SK-N-SH (cell line): ENCODE measurements around the gene DHDH. TPM values are rescaled to one million over a fixed set of nuclear protein-coding genes. Genes with fewer than 3 reads are reported as not detected.

Experiments
- CTCF ChIA-PET: fragments of 300-600, 350-600 bp; formaldehyde crosslinking; extraction: SDS; loops from one replicate; lab custom pipeline; 2021; lab: Yijun Ruan, JAX
- POLR2A ChIA-PET: fragments of 350-600 bp; sonication (Branson Sonifier 250); formaldehyde crosslinking; extraction: SDS; loops from one replicate; lab custom pipeline; 2020; ENCODE audit warnings: antibody characterized with exemption, inconsistent platforms; lab: Yijun Ruan, JAX
- DNase-seq: peaks from one replicate; pipeline ENCODE4 v3.0.0; 2012
- H2AFZ ChIP-seq: fragments of 200-600 bp; sonication (generic); 2 replicates; pipeline ENCODE4 v1.8.1; 2016; ENCODE audit warnings: antibody characterized with exemption, mild to moderate bottlenecking, low read depth
- H3F3A ChIP-seq: fragments of 200-600 bp; sonication (generic); replicated peaks from 2 replicates; pipeline ENCODE3; 2016; ENCODE audit warnings: antibody characterized with exemption, mild to moderate bottlenecking; ENCODE audit not compliant: insufficient read depth
- H3K27ac ChIP-seq, 2 experiments: fragments of 200-500 bp in 1 of 2; fragments of 200-600 bp in 1 of 2; sonication (Bioruptor generic) in 1 of 2; sonication (generic), shearing (Covaris generic) in 1 of 2; 2 replicates each; pipeline versions ENCODE4 v1.5.1 to v1.6.1; 2014 to 2016; ENCODE audit warnings: low read depth in 2 of 2, inconsistent platforms in 1 of 2, low read length in 1 of 2, mild to moderate bottlenecking in 1 of 2, mixed read lengths in 1 of 2
- H3K27me3 ChIP-seq: fragments of 200-600 bp; sonication (generic), shearing (Covaris generic); 2 replicates; pipeline ENCODE4 v1.6.1; 2016; ENCODE audit warnings: mixed run types; ENCODE audit not compliant: insufficient read depth
- H3K36me3 ChIP-seq, 2 experiments: fragments of 200-500 bp in 1 of 2; fragments of 200-600 bp in 1 of 2; sonication (Bioruptor generic) in 1 of 2; sonication (generic) in 1 of 2; replicated peaks in 1 of 2; 2 replicates each; pipeline versions ENCODE3 to v1.5.1; 2014 to 2016; ENCODE audit warnings: low read length in 1 of 2, mild to moderate bottlenecking in 1 of 2; ENCODE audit not compliant: insufficient read depth in 2 of 2, control insufficient read depth in 1 of 2
- H3K4me1 ChIP-seq, 2 experiments: fragments of 200-500 bp in 1 of 2; fragments of 200-600 bp in 1 of 2; sonication (Bioruptor generic) in 1 of 2; sonication (generic), shearing (Covaris generic) in 1 of 2; 2 replicates each; pipeline versions ENCODE4 v1.5.1 to v1.6.1; 2014 to 2016; ENCODE audit warnings: low read depth in 1 of 2, low read length in 1 of 2, mixed run types in 1 of 2; ENCODE audit not compliant: insufficient read depth in 2 of 2, control insufficient read depth in 1 of 2
- H3K4me2 ChIP-seq: fragments of 200-600 bp; sonication (generic), shearing (Covaris generic); 2 replicates; pipeline ENCODE4 v1.6.1; 2017; ENCODE audit warnings: mixed run types
- H3K4me3 ChIP-seq, 2 experiments: fragments of 200-500 bp in 1 of 2; fragments of 200-600 bp in 1 of 2; sonication (Bioruptor generic) in 1 of 2; sonication (generic), shearing (Covaris generic) in 1 of 2; 2 replicates each; pipeline versions ENCODE4 v1.5.1 to v1.8.1; 2014 to 2016; ENCODE audit warnings: low read depth in 2 of 2, inconsistent platforms in 1 of 2, low read length in 1 of 2, mild to moderate bottlenecking in 1 of 2, mixed read lengths in 1 of 2, moderate library complexity in 1 of 2
- H3K79me2 ChIP-seq: fragments of 200-600 bp; sonication (generic); 2 replicates; pipeline ENCODE4 v1.8.1; 2017; ENCODE audit warnings: mild to moderate bottlenecking; ENCODE audit not compliant: insufficient read depth
- H3K9ac ChIP-seq: fragments of 200-600 bp; sonication (generic); 2 replicates; pipeline ENCODE4 v1.6.1; 2017; ENCODE audit warnings: mixed run types
- H3K9me2 ChIP-seq: fragments of 200-600 bp; sonication (generic); 2 replicates; pipeline ENCODE4 v1.6.1; 2017; ENCODE audit warnings: mixed run types
- H3K9me3 ChIP-seq: fragments of 200-600 bp; sonication (generic); 2 replicates; pipeline ENCODE4 v1.6.1; 2017; ENCODE audit warnings: mixed run types, mild to moderate bottlenecking, moderate library complexity
- H4K20me1 ChIP-seq: fragments of 200-600 bp; sonication (generic); 2 replicates; pipeline ENCODE4 v1.6.1; 2017; ENCODE audit warnings: mild to moderate bottlenecking, mixed run types; ENCODE audit not compliant: insufficient read depth
- ELF1 ChIP-seq: IDR thresholded peaks from 2 replicates; pipeline ENCODE4 v1.4.0; 2012
- FOXM1 ChIP-seq: IDR thresholded peaks from 2 replicates; pipeline ENCODE4 v1.4.0; 2012; ENCODE audit warnings: low read depth, mild to moderate bottlenecking
- GABPA ChIP-seq: IDR thresholded peaks from 2 replicates; pipeline ENCODE4 v1.4.0; 2012; ENCODE audit warnings: low read depth, mild to moderate bottlenecking
- GATA2 ChIP-seq: sonication (generic); formaldehyde crosslinking; IDR thresholded peaks from 2 replicates; pipeline ENCODE4 v1.5.0; 2020; ENCODE audit warnings: mild to moderate bottlenecking, missing genetic modification reagents
- JUND ChIP-seq: IDR thresholded peaks from 2 replicates; pipeline ENCODE4 v1.4.0; 2012
- MEF2A ChIP-seq: IDR thresholded peaks from 2 replicates; pipeline ENCODE4 v1.4.0; 2012; ENCODE audit warnings: low read depth, borderline replicate concordance
- MXI1 ChIP-seq: IDR thresholded peaks from 2 replicates; pipeline ENCODE4 v1.6.1; 2012; ENCODE audit warnings: mild to moderate bottlenecking, low read depth, low read length, improper control_type of control experiment
- NRF1 ChIP-seq: IDR thresholded peaks from 2 replicates; pipeline ENCODE4 v1.6.1; 2012; ENCODE audit warnings: low read depth, mild to moderate bottlenecking, low read length
- RFX5 ChIP-seq: IDR thresholded peaks from 2 replicates; pipeline ENCODE4 v1.6.1; 2012; ENCODE audit warnings: mild to moderate bottlenecking, improper control_type of control experiment, low read length
- SMC3 ChIP-seq: IDR thresholded peaks from 2 replicates; pipeline ENCODE4 v1.6.1; 2012; ENCODE audit warnings: low read depth, low read length, improper control_type of control experiment
- TAF1 ChIP-seq: IDR thresholded peaks from 2 replicates; pipeline ENCODE4 v1.6.1; 2012; ENCODE audit warnings: low read depth, mild to moderate bottlenecking, low read length, moderate library complexity, borderline replicate concordance
- TEAD4 ChIP-seq: IDR thresholded peaks from 2 replicates; pipeline ENCODE4 v1.4.0; 2012; ENCODE audit warnings: mild to moderate bottlenecking, borderline replicate concordance; ENCODE audit not compliant: insufficient read depth
- WGBS: methylation state at CpG from one replicate; pipeline ENCODE4 v1.1.6; 2017; ENCODE audit warnings: low lambda C conversion rate; 5-methylcytosine and 5-hydroxymethylcytosine counted together
- polyA plus RNA-seq, 3 experiments: library from polyadenylated mRNA; depleted of rRNA; stranded (reverse); fragments of >200 nt; gene quantifications; 2 replicates each; pipeline ENCODE4 v1.2.3, GENCODE V29; 2012
- TF ChIP-seq, protein P1 (sequence below): IDR thresholded peaks from 2 replicates; pipeline ENCODE4 v1.4.0; 2012; ENCODE audit warnings: low read depth, borderline replicate concordance
- TF ChIP-seq, protein P2 (sequence below): IDR thresholded peaks from 2 replicates; pipeline ENCODE4; 2012
- TF ChIP-seq, protein P3 (sequence below): fragments of 150-350 bp; IDR thresholded peaks from 2 replicates; pipeline ENCODE4 v1.6.1; 2016; ENCODE audit warnings: mild to moderate bottlenecking, low read depth, low read length
- TF ChIP-seq, protein P4 (sequence below): IDR thresholded peaks from 2 replicates; pipeline ENCODE4 v1.6.1; 2012; ENCODE audit warnings: mild to moderate bottlenecking, low read depth, low read length, moderate library complexity
- TF ChIP-seq, protein P5 (sequence below): fragments of 200-600 bp; sonication (generic); IDR thresholded peaks from 2 replicates; pipeline ENCODE4 v1.6.1; 2017; ENCODE audit warnings: antibody characterized with exemption, mild to moderate bottlenecking, moderate library complexity

Gene DHDH
- polyA plus RNA-seq, 1 of the 3 experiments (the other 2 are of a cell fraction): 0.72 TPM

DNA sequence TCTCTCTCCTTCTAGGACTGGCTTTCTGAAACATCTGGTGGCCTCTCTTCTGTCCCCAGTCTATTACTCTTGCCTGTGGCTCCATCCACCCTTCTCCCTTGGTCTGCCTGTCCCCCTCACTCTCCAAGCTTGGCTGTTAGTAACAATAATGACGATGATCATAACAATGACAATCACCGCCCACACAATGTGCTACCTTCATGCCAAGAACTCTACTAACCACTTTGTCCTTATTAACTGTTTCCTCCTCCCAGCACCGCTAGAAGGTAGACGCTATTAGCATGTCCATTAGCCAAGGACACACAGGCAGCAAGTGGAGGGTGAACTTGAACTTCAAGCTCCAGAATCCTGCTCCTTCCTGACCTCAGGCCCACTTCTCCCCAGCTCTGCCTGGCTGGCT lies 56.9 kb downstream of the DHDH start:
- peaks cover 3 to 27% of the 10 kb centered on the region in 2 experiments for H3K36me3 ChIP-seq
- peaks cover 0 to 17% of the 10 kb centered on the region in 2 experiments; a peak in 1 of 4 replicates for H3K4me1 ChIP-seq
- H3K4me3 ChIP-seq: no peak overlapping the region
- WGBS: 93% methylated on average over 4 of the region's 4 CpGs
- no peak for DNase-seq
- H3K27me3 ChIP-seq: no peaks in the 10 kb centered on the region
- CTCF ChIA-PET: interaction anchor here (1.8 to 6.2 kb wide), 2 partner anchors 9 to 19 kb away, joined by 5 to 54 read pairs; no protein-coding TSS in a partner anchor
- no peaks in the 10 kb centered on the region for H3K9me3 ChIP-seq
- POLR2A ChIA-PET: no interaction called here
- H3K4me2 ChIP-seq: no peak overlapping the region
- H2AFZ ChIP-seq: no peak overlapping the region
- TF ChIP-seq SMC3 (no peak), NRF1 (no peak), JUND (no peak), GATA2 (CRISPR knock-in tag) (no peak), MXI1 (no peak), GABPA (no peak), TEAD4 (no peak), FOXM1 (no peak), TAF1 (no peak)
- TF ChIP-seq, protein P1, sequence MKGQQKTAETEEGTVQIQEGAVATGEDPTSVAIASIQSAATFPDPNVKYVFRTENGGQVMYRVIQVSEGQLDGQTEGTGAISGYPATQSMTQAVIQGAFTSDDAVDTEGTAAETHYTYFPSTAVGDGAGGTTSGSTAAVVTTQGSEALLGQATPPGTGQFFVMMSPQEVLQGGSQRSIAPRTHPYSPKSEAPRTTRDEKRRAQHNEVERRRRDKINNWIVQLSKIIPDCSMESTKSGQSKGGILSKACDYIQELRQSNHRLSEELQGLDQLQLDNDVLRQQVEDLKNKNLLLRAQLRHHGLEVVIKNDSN: no peak
- TF ChIP-seq, protein P2, sequence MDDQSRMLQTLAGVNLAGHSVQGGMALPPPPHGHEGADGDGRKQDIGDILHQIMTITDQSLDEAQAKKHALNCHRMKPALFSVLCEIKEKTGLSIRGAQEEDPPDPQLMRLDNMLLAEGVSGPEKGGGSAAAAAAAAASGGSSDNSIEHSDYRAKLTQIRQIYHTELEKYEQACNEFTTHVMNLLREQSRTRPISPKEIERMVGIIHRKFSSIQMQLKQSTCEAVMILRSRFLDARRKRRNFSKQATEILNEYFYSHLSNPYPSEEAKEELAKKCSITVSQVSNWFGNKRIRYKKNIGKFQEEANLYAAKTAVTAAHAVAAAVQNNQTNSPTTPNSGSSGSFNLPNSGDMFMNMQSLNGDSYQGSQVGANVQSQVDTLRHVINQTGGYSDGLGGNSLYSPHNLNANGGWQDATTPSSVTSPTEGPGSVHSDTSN: no peak
- TF ChIP-seq, protein P3, sequence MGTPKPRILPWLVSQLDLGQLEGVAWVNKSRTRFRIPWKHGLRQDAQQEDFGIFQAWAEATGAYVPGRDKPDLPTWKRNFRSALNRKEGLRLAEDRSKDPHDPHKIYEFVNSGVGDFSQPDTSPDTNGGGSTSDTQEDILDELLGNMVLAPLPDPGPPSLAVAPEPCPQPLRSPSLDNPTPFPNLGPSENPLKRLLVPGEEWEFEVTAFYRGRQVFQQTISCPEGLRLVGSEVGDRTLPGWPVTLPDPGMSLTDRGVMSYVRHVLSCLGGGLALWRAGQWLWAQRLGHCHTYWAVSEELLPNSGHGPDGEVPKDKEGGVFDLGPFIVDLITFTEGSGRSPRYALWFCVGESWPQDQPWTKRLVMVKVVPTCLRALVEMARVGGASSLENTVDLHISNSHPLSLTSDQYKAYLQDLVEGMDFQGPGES: no peak
- H3K27ac ChIP-seq: no peak overlapping the region
- H3F3A ChIP-seq: peaks cover 8% of the 10 kb centered on the region
- H3K79me2 ChIP-seq: peaks cover 57% of the 10 kb centered on the region
- no peaks in the 10 kb centered on the region for H3K9me2 ChIP-seq
- no peaks in the 10 kb centered on the region for H4K20me1 ChIP-seq
- 0 out of 2 replicates have a peak overlapping the region, but pooled peaks have one; percentile 4 for H3K9ac ChIP-seq

DNA sequence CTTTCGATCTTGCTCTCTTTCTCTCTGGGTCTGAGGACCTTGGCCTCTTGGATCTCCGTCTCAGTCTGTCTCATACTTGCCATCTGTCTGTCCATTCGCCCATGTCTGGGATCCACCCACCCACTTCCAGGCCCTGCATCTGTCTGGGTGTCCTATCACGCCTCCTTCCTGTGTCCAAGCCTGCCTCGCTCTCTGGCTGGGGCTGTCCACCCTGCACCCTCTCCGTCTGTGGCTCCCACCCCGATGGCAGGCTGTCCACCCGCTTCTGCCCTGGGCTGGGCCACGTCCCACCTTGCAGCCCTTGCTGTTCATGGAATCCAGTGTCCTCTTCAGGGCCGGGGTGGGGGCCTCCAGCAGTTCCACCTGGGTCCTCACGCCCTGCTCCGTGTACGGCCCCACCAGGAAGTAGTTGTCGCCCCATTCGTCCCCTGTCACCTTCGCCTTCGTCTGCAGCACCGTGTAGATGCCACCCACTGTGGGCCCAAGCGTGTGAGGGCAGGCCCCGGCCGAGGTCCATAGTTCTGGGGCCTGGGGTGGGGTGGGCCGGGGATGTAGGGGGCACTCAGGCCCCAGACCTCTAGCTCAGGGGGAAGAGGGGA lies 57.6 kb downstream of the DHDH start:
- Histone ChIP-seq H3F3A (peaks cover 8% of the 10 kb centered on the region), H3K79me2 (peaks cover 64% of the 10 kb centered on the region), H3K4me3 (peak overlapping the region in 1 of 2 experiments; percentile 99; a peak in 1 of 4 replicates), H4K20me1 (no peaks in the 10 kb centered on the region), H3K36me3 (peaks cover 0 to 27% of the 10 kb centered on the region in 2 experiments), H3K4me2 (peak overlapping the region; percentile 100; the same call in 1 of the 2 replicates), H3K9ac (no peak overlapping the region), H3K9me2 (no peaks in the 10 kb centered on the region), H3K4me1 (peaks cover 0 to 17% of the 10 kb centered on the region in 2 experiments; a peak in 1 of 4 replicates), H3K9me3 (no peaks in the 10 kb centered on the region), H3K27me3 (no peaks in the 10 kb centered on the region), H3K27ac (no peak overlapping the region), H2AFZ (no peak overlapping the region)
- ChIA-PET POLR2A (interaction anchor here (0.6 kb wide), 1 partner anchor 252 kb away, joined by 3 read pairs; no protein-coding TSS in a partner anchor), CTCF (interaction anchor here (0.9 to 6.2 kb wide), 5 partner anchors 9 to 145 kb away, joined by 3 to 54 read pairs (median 27); no protein-coding TSS in a partner anchor)
- WGBS: 91% methylated on average over 19 of the region's 22 CpGs
- DNase-seq: no peak
- TF ChIP-seq, protein P4, sequence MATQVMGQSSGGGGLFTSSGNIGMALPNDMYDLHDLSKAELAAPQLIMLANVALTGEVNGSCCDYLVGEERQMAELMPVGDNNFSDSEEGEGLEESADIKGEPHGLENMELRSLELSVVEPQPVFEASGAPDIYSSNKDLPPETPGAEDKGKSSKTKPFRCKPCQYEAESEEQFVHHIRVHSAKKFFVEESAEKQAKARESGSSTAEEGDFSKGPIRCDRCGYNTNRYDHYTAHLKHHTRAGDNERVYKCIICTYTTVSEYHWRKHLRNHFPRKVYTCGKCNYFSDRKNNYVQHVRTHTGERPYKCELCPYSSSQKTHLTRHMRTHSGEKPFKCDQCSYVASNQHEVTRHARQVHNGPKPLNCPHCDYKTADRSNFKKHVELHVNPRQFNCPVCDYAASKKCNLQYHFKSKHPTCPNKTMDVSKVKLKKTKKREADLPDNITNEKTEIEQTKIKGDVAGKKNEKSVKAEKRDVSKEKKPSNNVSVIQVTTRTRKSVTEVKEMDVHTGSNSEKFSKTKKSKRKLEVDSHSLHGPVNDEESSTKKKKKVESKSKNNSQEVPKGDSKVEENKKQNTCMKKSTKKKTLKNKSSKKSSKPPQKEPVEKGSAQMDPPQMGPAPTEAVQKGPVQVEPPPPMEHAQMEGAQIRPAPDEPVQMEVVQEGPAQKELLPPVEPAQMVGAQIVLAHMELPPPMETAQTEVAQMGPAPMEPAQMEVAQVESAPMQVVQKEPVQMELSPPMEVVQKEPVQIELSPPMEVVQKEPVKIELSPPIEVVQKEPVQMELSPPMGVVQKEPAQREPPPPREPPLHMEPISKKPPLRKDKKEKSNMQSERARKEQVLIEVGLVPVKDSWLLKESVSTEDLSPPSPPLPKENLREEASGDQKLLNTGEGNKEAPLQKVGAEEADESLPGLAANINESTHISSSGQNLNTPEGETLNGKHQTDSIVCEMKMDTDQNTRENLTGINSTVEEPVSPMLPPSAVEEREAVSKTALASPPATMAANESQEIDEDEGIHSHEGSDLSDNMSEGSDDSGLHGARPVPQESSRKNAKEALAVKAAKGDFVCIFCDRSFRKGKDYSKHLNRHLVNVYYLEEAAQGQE: no peak
- TF ChIP-seq, protein P2: no peak
- no peak for TF ChIP-seq FOXM1
- no peak for TF ChIP-seq ELF1
- no peak for TF ChIP-seq MEF2A
- no peak for TF ChIP-seq JUND
- TF ChIP-seq, protein P5, sequence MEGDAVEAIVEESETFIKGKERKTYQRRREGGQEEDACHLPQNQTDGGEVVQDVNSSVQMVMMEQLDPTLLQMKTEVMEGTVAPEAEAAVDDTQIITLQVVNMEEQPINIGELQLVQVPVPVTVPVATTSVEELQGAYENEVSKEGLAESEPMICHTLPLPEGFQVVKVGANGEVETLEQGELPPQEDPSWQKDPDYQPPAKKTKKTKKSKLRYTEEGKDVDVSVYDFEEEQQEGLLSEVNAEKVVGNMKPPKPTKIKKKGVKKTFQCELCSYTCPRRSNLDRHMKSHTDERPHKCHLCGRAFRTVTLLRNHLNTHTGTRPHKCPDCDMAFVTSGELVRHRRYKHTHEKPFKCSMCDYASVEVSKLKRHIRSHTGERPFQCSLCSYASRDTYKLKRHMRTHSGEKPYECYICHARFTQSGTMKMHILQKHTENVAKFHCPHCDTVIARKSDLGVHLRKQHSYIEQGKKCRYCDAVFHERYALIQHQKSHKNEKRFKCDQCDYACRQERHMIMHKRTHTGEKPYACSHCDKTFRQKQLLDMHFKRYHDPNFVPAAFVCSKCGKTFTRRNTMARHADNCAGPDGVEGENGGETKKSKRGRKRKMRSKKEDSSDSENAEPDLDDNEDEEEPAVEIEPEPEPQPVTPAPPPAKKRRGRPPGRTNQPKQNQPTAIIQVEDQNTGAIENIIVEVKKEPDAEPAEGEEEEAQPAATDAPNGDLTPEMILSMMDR: no peak
- no peak for TF ChIP-seq RFX5
